Activated B cell treated with CpG ODN at 0.5 μM for 24 hours (primary cell): ENCODE data around the gene MED10. TPM values are rescaled to one million over a fixed set of nuclear protein-coding genes. Genes with fewer than 3 reads are reported as not detected.

Experiments used
- ATAC-seq: fragments of 200-7000 bp; cut with Tn5 transposase; one replicate; pipeline ENCODE4 v1.10.0; 2021; ENCODE audit warnings: low read depth, mild to moderate bottlenecking, moderate library complexity
- CTCF ChIA-PET: fragments of 350-600 bp; sonication (Branson Sonifier 250); formaldehyde crosslinking; loops from one replicate; lab custom pipeline; 2021; ENCODE audit warnings: antibody characterized with exemption; lab: Charles Lee
- POLR2A ChIA-PET: fragments of 350-600 bp; sonication (Branson Sonifier 250); formaldehyde crosslinking; loops from one replicate; lab custom pipeline; 2021; ENCODE audit warnings: antibody characterized with exemption; lab: Charles Lee
- DNase-seq: peaks from one replicate; pipeline ENCODE4 v3.0.0; 2022
- H3K27ac Mint-ChIP-seq: one replicate; pipeline ENCODE4 v1.8.0; 2020; ENCODE audit warnings: mixed read lengths
- H3K27me3 Mint-ChIP-seq: one replicate; pipeline ENCODE4 v1.8.0; 2021; ENCODE audit warnings: mixed read lengths
- H3K36me3 Mint-ChIP-seq: one replicate; pipeline ENCODE4 v1.8.0; 2021; ENCODE audit warnings: low read depth, mixed read lengths
- H3K4me1 Mint-ChIP-seq: one replicate; pipeline ENCODE4 v1.8.0; 2021; ENCODE audit warnings: mixed read lengths
- H3K4me3 Mint-ChIP-seq: one replicate; pipeline ENCODE4 v1.8.0; 2020; ENCODE audit warnings: mild to moderate bottlenecking, mixed read lengths
- H3K9me3 Mint-ChIP-seq: one replicate; pipeline ENCODE4 v1.8.0; 2020; ENCODE audit warnings: mixed read lengths
- intact Hi-C: fragments of 100-400 bp; cut with micrococcal nuclease; formaldehyde crosslinking; loops from one replicate; pipeline ENCODE4 v1.15.1; 2024
- total RNA-seq: library from RNA; stranded (reverse); gene quantifications from 2 replicates; pipeline ENCODE4 v1.2.3, GENCODE V29; 2022
- TF ChIP-seq, protein P1 (sequence below): fragments of 200-600 bp; IDR thresholded peaks from one replicate; pipeline ENCODE4 v1.8.0; 2022; ENCODE audit warnings: antibody characterized with exemption, mild to moderate bottlenecking

The MED10 gene, protein sequence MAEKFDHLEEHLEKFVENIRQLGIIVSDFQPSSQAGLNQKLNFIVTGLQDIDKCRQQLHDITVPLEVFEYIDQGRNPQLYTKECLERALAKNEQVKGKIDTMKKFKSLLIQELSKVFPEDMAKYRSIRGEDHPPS
- 45.0 and 47.7 TPM in 2 replicates for total RNA-seq

DNA sequence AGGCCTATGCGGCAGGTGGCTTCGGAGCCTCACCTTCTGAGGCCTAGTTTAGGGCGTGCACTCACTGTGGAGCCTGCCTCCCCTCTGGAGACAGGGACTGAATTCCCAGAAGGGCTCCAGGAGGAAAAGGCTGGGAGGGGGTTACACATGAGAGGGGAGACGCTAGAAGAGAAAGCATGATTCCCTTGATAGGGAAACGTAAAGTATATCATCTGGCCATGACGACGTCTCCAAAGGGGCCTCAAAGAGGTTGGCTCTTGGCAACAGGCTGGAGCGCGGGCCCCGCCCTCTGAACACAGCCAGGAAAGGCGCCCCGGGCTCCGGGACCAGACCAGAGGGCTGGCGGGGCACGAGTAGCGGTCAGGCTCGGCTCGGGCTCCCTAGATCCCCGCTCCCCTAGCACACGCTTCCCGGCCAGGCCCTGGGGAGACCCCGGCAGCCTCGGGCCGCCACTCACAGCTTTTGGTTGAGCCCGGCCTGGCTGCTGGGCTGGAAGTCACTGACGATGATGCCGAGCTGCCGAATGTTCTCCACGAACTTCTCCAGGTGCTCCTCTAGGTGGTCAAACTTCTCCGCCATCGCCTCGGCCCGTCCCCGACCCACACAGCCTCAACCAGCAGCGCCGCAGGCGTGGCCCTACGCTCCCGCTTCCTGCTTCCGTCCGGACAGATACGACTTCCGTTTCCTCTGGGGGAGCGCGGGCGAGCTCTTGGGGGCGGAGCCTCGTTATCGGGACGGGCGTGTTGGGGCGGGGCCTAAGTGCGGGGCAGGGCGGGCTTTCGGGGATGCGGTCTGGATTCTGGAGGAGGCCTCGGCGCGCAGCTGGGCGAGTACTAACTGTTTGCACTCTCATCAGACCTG, at the start of gene MED10:
MED10 (minus strand) TSS at position 643 of the 861 bp plus-strand sequence; CDS start at position 579, 64 bp downstream.
- Mint-ChIP-seq H3K9me3 (no peaks in the 10 kb centered on the region), H3K27me3 (peaks cover 2% of the 10 kb centered on the region), H3K27ac (peak within 1 kb of the TSS; percentile 89), H3K4me1 (peaks cover 38% of the 10 kb centered on the region), H3K36me3 (peaks cover 44% of the 10 kb centered on the region), H3K4me3 (peak within 1 kb of the TSS; percentile 95)
- ATAC-seq (peak; percentile 98), DNase-seq (peak; percentile 91)
- ChIA-PET CTCF (interaction anchor here (0.9 kb wide), 2 partner anchors 199 to 367 kb away, joined by 3 read pairs; no protein-coding TSS in a partner anchor), POLR2A (interaction anchor here (0.6 to 1.7 kb wide), 9 partner anchors 9 to 956 kb away, joined by 3 to 17 read pairs (median 4); partner anchors contain the start of genes ICE1, NSUN2, SRD5A1 and TENT4A)
- TF ChIP-seq, protein P1, sequence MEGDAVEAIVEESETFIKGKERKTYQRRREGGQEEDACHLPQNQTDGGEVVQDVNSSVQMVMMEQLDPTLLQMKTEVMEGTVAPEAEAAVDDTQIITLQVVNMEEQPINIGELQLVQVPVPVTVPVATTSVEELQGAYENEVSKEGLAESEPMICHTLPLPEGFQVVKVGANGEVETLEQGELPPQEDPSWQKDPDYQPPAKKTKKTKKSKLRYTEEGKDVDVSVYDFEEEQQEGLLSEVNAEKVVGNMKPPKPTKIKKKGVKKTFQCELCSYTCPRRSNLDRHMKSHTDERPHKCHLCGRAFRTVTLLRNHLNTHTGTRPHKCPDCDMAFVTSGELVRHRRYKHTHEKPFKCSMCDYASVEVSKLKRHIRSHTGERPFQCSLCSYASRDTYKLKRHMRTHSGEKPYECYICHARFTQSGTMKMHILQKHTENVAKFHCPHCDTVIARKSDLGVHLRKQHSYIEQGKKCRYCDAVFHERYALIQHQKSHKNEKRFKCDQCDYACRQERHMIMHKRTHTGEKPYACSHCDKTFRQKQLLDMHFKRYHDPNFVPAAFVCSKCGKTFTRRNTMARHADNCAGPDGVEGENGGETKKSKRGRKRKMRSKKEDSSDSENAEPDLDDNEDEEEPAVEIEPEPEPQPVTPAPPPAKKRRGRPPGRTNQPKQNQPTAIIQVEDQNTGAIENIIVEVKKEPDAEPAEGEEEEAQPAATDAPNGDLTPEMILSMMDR = no peak
- intact Hi-C loops = loop anchor here (1.0 to 5.0 kb wide), 9 partner anchors 71 to 1489 kb away; partner anchors contain the start of genes FASTKD3, ICE1, MTRR and NSUN2

DNA sequence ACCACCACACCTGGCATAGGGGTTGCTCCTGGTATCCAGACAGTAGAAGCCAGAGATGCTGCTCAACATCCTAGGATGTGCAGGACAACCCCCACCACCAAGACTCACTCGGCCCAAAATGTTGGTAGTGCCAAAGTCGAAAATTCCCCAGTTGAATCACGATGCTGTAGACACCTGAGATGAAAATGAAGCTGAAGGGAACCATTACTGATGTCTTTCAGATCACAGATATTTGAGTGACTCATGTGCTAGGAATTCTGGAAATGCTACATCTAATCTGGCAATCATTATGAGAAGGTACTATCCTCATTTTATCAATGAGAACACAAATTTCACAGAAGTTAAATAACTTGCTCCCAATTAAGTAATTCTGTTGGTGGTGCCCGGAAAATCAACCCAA, 49.3 kb upstream of the MED10 start:
- ATAC-seq = no peak
- POLR2A ChIA-PET = no interaction called here
- H3K27ac Mint-ChIP-seq = no peak overlapping the region

DNA sequence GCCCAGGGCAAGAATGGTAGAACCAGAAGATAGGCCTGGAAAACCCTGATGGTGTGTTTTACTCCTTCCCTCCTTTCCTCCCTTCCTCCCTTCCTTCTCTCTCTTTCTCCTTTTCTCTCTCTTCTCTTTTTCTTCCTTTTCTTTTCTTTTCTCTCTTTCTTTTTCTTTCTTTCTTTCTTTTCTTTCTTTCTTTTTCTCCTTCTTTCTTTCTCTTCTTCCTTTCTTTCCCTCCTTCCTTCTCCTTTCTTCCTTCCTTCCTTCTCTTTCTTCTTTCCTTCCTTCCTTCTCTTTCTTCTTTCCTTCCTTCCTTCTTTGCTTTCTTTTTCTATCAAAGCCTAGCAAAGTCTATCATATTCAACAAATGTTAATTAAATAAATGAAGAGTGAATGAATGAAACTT, 46.4 kb upstream of the MED10 start:
- ATAC-seq (no peak), DNase-seq (no peak)
- H3K4me1 Mint-ChIP-seq = no peaks in the 10 kb centered on the region
- TF ChIP-seq, protein P1 = no peak
- intact Hi-C loops = no loop called here
- ChIA-PET CTCF (no interaction called here), POLR2A (no interaction called here)
- no peaks in the 10 kb centered on the region for H3K36me3 Mint-ChIP-seq
- no peak overlapping the region for H3K27ac Mint-ChIP-seq
- H3K4me3 Mint-ChIP-seq = no peak overlapping the region
- H3K27me3 Mint-ChIP-seq = peaks cover 25% of the 10 kb centered on the region
- H3K9me3 Mint-ChIP-seq = no peaks in the 10 kb centered on the region

More for the DNA sequence above, 49.3 kb upstream of the MED10 start:
- CTCF ChIA-PET = no interaction called here
- Mint-ChIP-seq H3K4me3 (no peak overlapping the region), H3K36me3 (no peaks in the 10 kb centered on the region), H3K9me3 (no peaks in the 10 kb centered on the region), H3K27me3 (peaks cover 19% of the 10 kb centered on the region), H3K4me1 (no peaks in the 10 kb centered on the region)
- intact Hi-C loops = no loop called here
- DNase-seq = no peak
- TF ChIP-seq, protein P1 = no peak

GRCh38 chr5:6424110-6424659, 45.8 kb upstream of the MED10 start:
- Mint-ChIP-seq H3K4me3 (no peak overlapping the region), H3K27me3 (peaks cover 22% of the 10 kb centered on the region), H3K4me1 (no peaks in the 10 kb centered on the region), H3K9me3 (no peaks in the 10 kb centered on the region), H3K27ac (no peak overlapping the region), H3K36me3 (no peaks in the 10 kb centered on the region)
- ATAC-seq (no peak), DNase-seq (no peak)
- intact Hi-C loops = no loop called here
- POLR2A ChIA-PET = no interaction called here
- TF ChIP-seq, protein P1 = no peak
- CTCF ChIA-PET = no interaction called here
